CD4-positive, alpha-beta T cell (primary cell): ENCODE results near the gene SAMD4A. TPM values are rescaled to one million over a fixed set of nuclear protein-coding genes. Genes with fewer than 3 reads are reported as not detected.

ENCODE experiments used
- ATAC-seq: fragments of 200-7000 bp; cut with Tn5 transposase; one replicate; pipeline ENCODE4 v1.10.0; 2022; ENCODE audit warnings: mild to moderate bottlenecking; ENCODE audit not compliant: poor library complexity
- CTCF ChIA-PET: fragments of 350-600 bp; sonication (Branson Sonifier 250); formaldehyde crosslinking; loops from one replicate; lab custom pipeline; 2021; ENCODE audit warnings: antibody characterized with exemption, inconsistent platforms; lab: Charles Lee
- POLR2A ChIA-PET: fragments of 350-600 bp; sonication (Branson Sonifier 250); formaldehyde crosslinking; loops from one replicate; lab custom pipeline; 2021; ENCODE audit warnings: antibody characterized with exemption, inconsistent platforms; lab: Charles Lee
- DNase-seq, 14 experiments: peaks; one replicate each; pipeline ENCODE4 v3.0.0-alpha.2; 2013 to 2020; ENCODE audit warnings: mixed read lengths in 2 of 14
- H3K27ac ChIP-seq, 2 donors: one replicate each; pipeline versions ENCODE4 v1.5.1 to v1.7.0; 2013; ENCODE audit warnings: low read length in 2 of 2, low read depth in 1 of 2, mild to moderate bottlenecking in 1 of 2
- H3K27me3 ChIP-seq, 2 experiments: 1 replicate in 1 of 2; 2 replicates in 1 of 2; pipeline versions ENCODE4 v1.6.1 to v1.7.0; 2013; ENCODE audit warnings: low read length in 2 of 2, control low read depth in 1 of 2, mild to moderate bottlenecking in 1 of 2, moderate library complexity in 1 of 2; ENCODE audit not compliant: insufficient read depth in 2 of 2, control insufficient read depth in 1 of 2
- H3K36me3 ChIP-seq: one replicate; pipeline ENCODE4 v1.6.1; 2013; ENCODE audit warnings: low read length, control low read depth; ENCODE audit not compliant: insufficient read depth
- H3K4me1 ChIP-seq: one replicate; pipeline ENCODE4 v1.6.1; 2013; ENCODE audit warnings: low read length, control low read depth; ENCODE audit not compliant: insufficient read depth
- H3K4me3 ChIP-seq: one replicate; pipeline ENCODE4 v1.5.1; 2013; ENCODE audit warnings: mild to moderate bottlenecking, low read length, moderate library complexity
- H3K9me3 ChIP-seq, 2 experiments: 1 replicate in 1 of 2; 2 replicates in 1 of 2; pipeline versions ENCODE4 v1.6.1 to v1.7.0; 2013; ENCODE audit warnings: low read length in 2 of 2, mild to moderate bottlenecking in 2 of 2, control low read depth in 1 of 2, moderate library complexity in 1 of 2; ENCODE audit not compliant: control insufficient read depth in 1 of 2, insufficient read depth in 1 of 2
- H3K27ac Mint-ChIP-seq: one replicate; pipeline ENCODE4 v1.8.0; 2020; ENCODE audit warnings: mixed read lengths
- H3K27me3 Mint-ChIP-seq: one replicate; pipeline ENCODE4 v1.8.0; 2021; ENCODE audit warnings: mixed read lengths
- H3K36me3 Mint-ChIP-seq: one replicate; pipeline ENCODE4 v1.8.0; 2021; ENCODE audit warnings: low read depth, mixed read lengths
- H3K4me1 Mint-ChIP-seq: one replicate; pipeline ENCODE4 v1.8.0; 2021; ENCODE audit warnings: low read depth, mixed read lengths
- H3K4me3 Mint-ChIP-seq: one replicate; pipeline ENCODE4 v1.8.0; 2020; ENCODE audit warnings: mild to moderate bottlenecking, mixed read lengths
- H3K9me3 Mint-ChIP-seq: one replicate; pipeline ENCODE4 v1.8.0; 2020; ENCODE audit warnings: mixed read lengths
- CTCF ChIP-seq: fragments of 200-600 bp; IDR thresholded peaks from one replicate; pipeline ENCODE4 v1.8.0; 2022; ENCODE audit warnings: antibody characterized with exemption, mild to moderate bottlenecking
- intact Hi-C, 2 experiments: fragments of 100-400 bp; cut with DNase I in 1 of 2; cut with micrococcal nuclease in 1 of 2; formaldehyde crosslinking; loops; one replicate each; pipeline versions ENCODE4 v1.15.1 to v1.9.0; 2023 to 2025; cut with DNase I, micrococcal nuclease
- total RNA-seq, 174 experiments: library from RNA in 2 of 174; stranded (reverse) in 2 of 174; gene quantifications; one replicate each; pipeline ENCODE4 v1.2.3 and lab custom pipeline; 2021 to 2026

Gene SAMD4A
- total RNA-seq, 2 experiments from 2014 or later = 1.9 to 2.3 TPM

DNA sequence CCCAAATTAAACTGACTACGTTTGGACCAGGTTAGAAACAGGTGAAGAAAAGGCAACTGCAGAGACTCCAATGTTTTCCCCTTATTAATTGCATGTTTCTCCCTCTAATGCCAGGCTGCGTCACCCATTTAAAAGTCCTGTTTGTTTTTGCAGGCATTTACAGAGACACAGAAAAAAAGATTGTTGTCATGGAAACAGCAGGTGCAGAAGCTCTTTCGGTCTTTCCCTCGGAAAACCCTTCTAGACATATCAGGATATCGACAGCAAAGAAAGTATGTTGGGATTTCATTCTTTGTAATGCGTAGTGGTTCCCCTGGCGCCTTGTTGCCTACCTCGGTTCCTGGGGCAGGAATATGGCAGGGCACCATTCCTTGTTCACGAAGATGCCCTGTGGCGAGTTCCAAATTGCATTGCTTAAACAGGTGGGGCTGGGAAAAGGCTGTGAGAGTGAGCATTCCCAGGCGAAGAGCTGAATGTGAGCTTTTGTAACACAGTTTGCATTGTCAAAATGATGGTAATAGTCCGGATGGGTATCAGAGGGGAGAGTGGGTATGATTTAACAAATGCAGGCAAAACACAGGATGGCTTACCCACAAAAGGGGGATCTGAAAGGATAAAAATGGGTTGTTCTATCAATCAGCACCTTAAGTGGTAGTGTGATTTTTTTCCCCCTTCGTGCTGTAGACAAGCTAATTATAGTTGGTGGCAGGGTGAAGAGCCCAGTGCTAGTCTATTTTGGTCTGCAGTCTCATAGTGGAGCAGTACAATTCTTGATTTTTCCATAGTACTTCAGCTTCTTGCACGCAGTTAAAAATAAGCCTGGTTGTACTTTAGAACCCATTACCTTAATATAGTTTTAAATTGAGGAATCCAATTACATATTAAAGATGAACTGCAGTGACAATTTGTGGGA, 203.3 kb downstream of the SAMD4A start:
- POLR2A ChIA-PET = no interaction called here
- no peaks in the 10 kb centered on the region for H3K9me3 ChIP-seq

GRCh38 chr14:54771411-54772027, 204.6 kb downstream of the SAMD4A start:
- no peak overlapping the region for H3K4me3 ChIP-seq
- Mint-ChIP-seq H3K27ac (no peak overlapping the region), H3K27me3 (no peaks in the 10 kb centered on the region), H3K4me1 (peaks cover 14% of the 10 kb centered on the region), H3K36me3 (no peaks in the 10 kb centered on the region), H3K4me3 (no peak overlapping the region), H3K9me3 (no peaks in the 10 kb centered on the region)
- H3K27me3 ChIP-seq = no peaks in the 10 kb centered on the region
- no peaks in the 10 kb centered on the region for H3K9me3 ChIP-seq
- H3K27ac ChIP-seq = no peak overlapping the region
- no peaks in the 10 kb centered on the region for H3K36me3 ChIP-seq
- peaks cover 21% of the 10 kb centered on the region for H3K4me1 ChIP-seq
- ChIA-PET POLR2A (no interaction called here), CTCF (interaction anchor here (5.1 kb wide), 1 partner anchor 207 kb away, joined by 104 read pairs; the partner anchor contains the start of gene SAMD4A)
- intact Hi-C loops = loop anchor here in 1 of 2 experiments (5.0 kb wide), 1 partner anchor 404 kb away; no protein-coding TSS in a partner anchor
- ATAC-seq (no peak), DNase-seq (no peak)
- TF ChIP-seq CTCF = no peak

More for the DNA sequence above, 203.3 kb downstream of the SAMD4A start:
- peaks cover 4% of the 10 kb centered on the region for H3K27me3 Mint-ChIP-seq
- no peak overlapping the region for H3K27ac ChIP-seq
- no peak overlapping the region for H3K4me3 Mint-ChIP-seq
- peaks cover 14% of the 10 kb centered on the region for H3K4me1 Mint-ChIP-seq
- no peaks in the 10 kb centered on the region for H3K36me3 ChIP-seq
- no peak for TF ChIP-seq CTCF
- DNase-seq = no peak
- H3K4me3 ChIP-seq = no peak overlapping the region
- no peak overlapping the region for H3K27ac Mint-ChIP-seq
- no peak for ATAC-seq
- no peaks in the 10 kb centered on the region for H3K36me3 Mint-ChIP-seq
- H3K4me1 ChIP-seq = peaks cover 15% of the 10 kb centered on the region
- CTCF ChIA-PET = no interaction called here
- no peaks in the 10 kb centered on the region for H3K27me3 ChIP-seq
- intact Hi-C loops = loop anchor here in 1 of 2 experiments (5.0 kb wide), 1 partner anchor 403 kb away; no protein-coding TSS in a partner anchor
- no peaks in the 10 kb centered on the region for H3K9me3 Mint-ChIP-seq

DNA sequence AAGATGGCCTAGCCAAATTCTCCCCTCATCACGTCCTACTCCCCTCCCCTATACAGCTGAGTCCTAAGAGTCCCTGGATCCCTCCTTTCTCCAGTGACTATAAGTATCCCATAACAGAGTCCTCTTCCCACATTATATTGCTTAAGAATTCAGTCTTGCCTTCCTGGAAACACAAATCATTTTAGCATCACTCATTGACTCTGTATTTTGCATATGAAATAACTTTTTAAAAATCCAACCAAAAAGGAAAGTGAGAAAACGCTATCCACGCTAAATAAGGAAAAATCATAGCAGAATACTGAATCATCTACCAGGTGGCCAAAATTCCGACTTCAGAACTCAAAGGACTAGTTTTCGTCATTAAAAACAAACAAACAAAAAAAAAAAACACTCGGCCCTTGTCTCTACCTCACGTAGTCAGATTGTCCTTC, 205.5 kb downstream of the SAMD4A start:
- Histone ChIP-seq H3K27me3 (no peaks in the 10 kb centered on the region), H3K36me3 (no peaks in the 10 kb centered on the region), H3K4me3 (no peak overlapping the region), H3K4me1 (peaks cover 24% of the 10 kb centered on the region), H3K9me3 (no peaks in the 10 kb centered on the region), H3K27ac (peak overlapping the region in 1 of 2 donors; percentile 37)
- Mint-ChIP-seq H3K4me3 (no peak overlapping the region), H3K27me3 (no peaks in the 10 kb centered on the region), H3K27ac (no peak overlapping the region), H3K36me3 (no peaks in the 10 kb centered on the region), H3K4me1 (peaks cover 14% of the 10 kb centered on the region), H3K9me3 (no peaks in the 10 kb centered on the region)
- intact Hi-C loops = loop anchor here in 1 of 2 experiments (5.0 kb wide), 1 partner anchor 405 kb away; no protein-coding TSS in a partner anchor
- ATAC-seq = no peak
- no peak for DNase-seq
- CTCF ChIA-PET = interaction anchor here (1.2 to 5.1 kb wide), 7 partner anchors 8 to 260 kb away, joined by 3 to 104 read pairs (median 5); partner anchors contain the start of gene SAMD4A
- no peak for TF ChIP-seq CTCF
- POLR2A ChIA-PET = interaction anchor here (3.9 kb wide), 1 partner anchor 207 kb away, joined by 42 read pairs; the partner anchor contains the start of gene SAMD4A
